Endodermal cell (in vitro differentiated cells): Measurements from ENCODE around the gene SCAF4. TPM values are rescaled to one million over a fixed set of nuclear protein-coding genes. Genes with fewer than 3 reads are reported as not detected.

ENCODE experiments used
- DNase-seq: peaks from one replicate; pipeline ENCODE4 v3.0.0-alpha.2; 2017
- H3K27ac ChIP-seq: 2 replicates; pipeline ENCODE4 v1.5.1; 2013; ENCODE audit warnings: mild to moderate bottlenecking, low read depth, low read length, moderate library complexity
- H3K27me3 ChIP-seq: 2 replicates; pipeline ENCODE4 v1.6.1; 2013; ENCODE audit warnings: mild to moderate bottlenecking, low read length, moderate library complexity; ENCODE audit not compliant: insufficient read depth, control insufficient read depth, poor library complexity, severe bottlenecking
- H3K36me3 ChIP-seq: 2 replicates; pipeline ENCODE4 v1.7.0; 2013; ENCODE audit warnings: mild to moderate bottlenecking, low read length, moderate library complexity; ENCODE audit not compliant: control insufficient read depth, insufficient read depth
- H3K4me1 ChIP-seq: one replicate; pipeline ENCODE4 v1.7.0; 2013; ENCODE audit warnings: low read length; ENCODE audit not compliant: control insufficient read depth, insufficient read depth
- H3K4me3 ChIP-seq: 2 replicates; pipeline ENCODE4 v1.5.1; 2013; ENCODE audit warnings: mild to moderate bottlenecking, low read length, moderate library complexity
- H3K9ac ChIP-seq: 2 replicates; pipeline ENCODE4 v1.6.1; 2013; ENCODE audit warnings: mild to moderate bottlenecking, low read length, moderate library complexity; ENCODE audit not compliant: poor library complexity, severe bottlenecking; ENCODE audit errors: extremely low read depth
- H3K9me3 ChIP-seq: 2 replicates; pipeline ENCODE4 v1.6.1; 2013; ENCODE audit warnings: mild to moderate bottlenecking, low read length, moderate library complexity; ENCODE audit not compliant: control insufficient read depth
- H3K27ac Mint-ChIP-seq: 2 replicates; pipeline ENCODE4 v1.8.0; 2020; ENCODE audit warnings: mixed read lengths
- H3K27me3 Mint-ChIP-seq: 2 replicates; pipeline ENCODE4 v1.8.0; 2021; ENCODE audit warnings: mild to moderate bottlenecking, mixed read lengths; ENCODE audit not compliant: insufficient read depth
- H3K36me3 Mint-ChIP-seq: 2 replicates; pipeline ENCODE4 v1.8.0; 2020; ENCODE audit warnings: low read depth, mixed read lengths
- H3K4me1 Mint-ChIP-seq: 2 replicates; pipeline ENCODE4 v1.8.0; 2020; ENCODE audit warnings: mixed read lengths
- H3K4me3 Mint-ChIP-seq: 2 replicates; pipeline ENCODE4 v1.8.0; 2020; ENCODE audit warnings: mild to moderate bottlenecking, moderate library complexity, mixed read lengths
- H3K9me3 Mint-ChIP-seq: 2 replicates; pipeline ENCODE4 v1.8.0; 2020; ENCODE audit warnings: mild to moderate bottlenecking, mixed read lengths
- CTCF ChIP-seq: fragments of 200-600 bp; sonication (generic); conservative IDR thresholded peaks from 2 replicates; pipeline ENCODE4 v1.5.0; 2021; ENCODE audit warnings: antibody characterized with exemption, mild to moderate bottlenecking
- WGBS, 2 experiments: methylation state at CpG; one replicate each; pipeline versions ENCODE4 v1.1.5 to v1.1.7; 2013; ENCODE audit warnings: missing lambda C conversion rate in 2 of 2, mixed read lengths in 1 of 2; ENCODE audit not compliant: insufficient coverage in 1 of 2, insufficient read length in 1 of 2; 5-methylcytosine and 5-hydroxymethylcytosine counted together
- total RNA-seq, 2 donors: library from RNA; stranded (reverse); fragmentation: NEBNext Ultra II Directional in 1 of 2; extraction: Animal tissue kit (Norgen Biotek cat#: 25700) in 1 of 2; gene quantifications; 2 replicates in 1 of 2; 3 replicates in 1 of 2; pipeline ENCODE4 v1.2.1, GENCODE V29; 2021

The SCAF4 gene
- total RNA-seq, 2 donors from 2014 or later = 61.3 to 67.8 TPM

- Mint-ChIP-seq H3K27ac (peak within 1 kb of the TSS; percentile 98), H3K9me3 (peaks cover 5% of the 10 kb centered on the region), H3K36me3 (peaks cover 30% of the 10 kb centered on the region), H3K4me3 (peak within 1 kb of the TSS; percentile 90), H3K4me1 (peaks cover 20% of the 10 kb centered on the region), H3K27me3 (no peaks in the 10 kb centered on the region)
- H3K9me3 ChIP-seq = no peaks in the 10 kb centered on the region
- H3K4me3 ChIP-seq = peak within 1 kb of the TSS; percentile 86
- H3K36me3 ChIP-seq = peaks cover 16% of the 10 kb centered on the region
- TF ChIP-seq CTCF = peak; percentile 13
- WGBS, 2 experiments = 0% methylated on average over 47 to 87 of the region's 87 CpGs
- peak within 1 kb of the TSS; percentile 84 for H3K27ac ChIP-seq
- peak; percentile 96 for DNase-seq
- H3K9ac ChIP-seq = peak within 1 kb of the TSS; percentile 59
- H3K4me1 ChIP-seq = peaks cover 2% of the 10 kb centered on the region
- no peaks in the 10 kb centered on the region for H3K27me3 ChIP-seq
Observed at GRCh38 chr21:31659536-31660258, 72.2 kb downstream of the SCAF4 start, which contains the start of gene SOD1. Gene SOD1, plus strand, starts transcription at chr21:31659693. Its CDS starts 77 bp downstream, at chr21:31659770.

DNA sequence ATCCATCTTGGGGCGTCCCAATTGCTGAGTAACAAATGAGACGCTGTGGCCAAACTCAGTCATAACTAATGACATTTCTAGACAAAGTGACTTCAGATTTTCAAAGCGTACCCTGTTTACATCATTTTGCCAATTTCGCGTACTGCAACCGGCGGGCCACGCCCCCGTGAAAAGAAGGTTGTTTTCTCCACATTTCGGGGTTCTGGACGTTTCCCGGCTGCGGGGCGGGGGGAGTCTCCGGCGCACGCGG lies 72.7 kb downstream of the SCAF4 start:
- no peaks in the 10 kb centered on the region for H3K27me3 Mint-ChIP-seq
- peaks cover 7% of the 10 kb centered on the region for H3K9me3 Mint-ChIP-seq
- H3K36me3 ChIP-seq = peaks cover 14% of the 10 kb centered on the region
- no peak overlapping the region for H3K9ac ChIP-seq
- H3K4me1 ChIP-seq = peaks cover 2% of the 10 kb centered on the region
- WGBS, 2 experiments = 5 to 14% methylated on average over 7 to 18 of the region's 18 CpGs
- H3K4me3 ChIP-seq = peak overlapping the region; percentile 86
- H3K27ac Mint-ChIP-seq = peak overlapping the region; percentile 98
- no peak for DNase-seq
- H3K27me3 ChIP-seq = no peaks in the 10 kb centered on the region
- no peak overlapping the region for H3K27ac ChIP-seq
- no peak for TF ChIP-seq CTCF
- H3K4me1 Mint-ChIP-seq = peaks cover 20% of the 10 kb centered on the region
- no peaks in the 10 kb centered on the region for H3K9me3 ChIP-seq
- peak overlapping the region; percentile 90 for H3K4me3 Mint-ChIP-seq
- H3K36me3 Mint-ChIP-seq = peaks cover 26% of the 10 kb centered on the region

- no peak overlapping the region for H3K27ac Mint-ChIP-seq
- DNase-seq = no peak
- no peak for TF ChIP-seq CTCF
- H3K36me3 Mint-ChIP-seq = peaks cover 17% of the 10 kb centered on the region
- peaks cover 7% of the 10 kb centered on the region for H3K9me3 Mint-ChIP-seq
- Histone ChIP-seq H3K4me3 (no peak overlapping the region), H3K9me3 (no peaks in the 10 kb centered on the region), H3K9ac (no peak overlapping the region), H3K36me3 (peaks cover 3% of the 10 kb centered on the region), H3K4me1 (peaks cover 2% of the 10 kb centered on the region), H3K27ac (no peak overlapping the region), H3K27me3 (no peaks in the 10 kb centered on the region)
- H3K4me1 Mint-ChIP-seq = peaks cover 20% of the 10 kb centered on the region
- no peak overlapping the region for H3K4me3 Mint-ChIP-seq
- no peaks in the 10 kb centered on the region for H3K27me3 Mint-ChIP-seq
- 91 to 98% methylated on average over 6 to 9 of the region's 9 CpGs for WGBS, 2 experiments
Observed at GRCh38 chr21:31658053-31658452, 73.9 kb downstream of the SCAF4 start.
